GM19463 (cell line): Measurements from ENCODE around the gene PPEF2.

Experiments used
- ATAC-seq: cut with Tn5 transposase; IDR thresholded peaks from one replicate; pipeline ENCODE4 v1.9.1; 2021; ENCODE audit warnings: mild to moderate bottlenecking, moderate library complexity; ENCODE audit not compliant: unreplicated experiment

Gene PPEF2

GRCh38 chr4:75834772-75835154, 67.5 kb downstream of the PPEF2 start:
- ATAC-seq: no peak

- ATAC-seq: no peak
Measured at GRCh38 chr4:75834095-75834771, 68.0 kb downstream of the PPEF2 start.

- no peak for ATAC-seq
Measured at GRCh38 chr4:75831856-75832405, 70.3 kb downstream of the PPEF2 start.

- ATAC-seq: no peak
Measured at GRCh38 chr4:75830906-75831305, 71.3 kb downstream of the PPEF2 start.

- ATAC-seq: no peak
Measured at GRCh38 chr4:75823812-75824211, 78.4 kb downstream of the PPEF2 start.

DNA sequence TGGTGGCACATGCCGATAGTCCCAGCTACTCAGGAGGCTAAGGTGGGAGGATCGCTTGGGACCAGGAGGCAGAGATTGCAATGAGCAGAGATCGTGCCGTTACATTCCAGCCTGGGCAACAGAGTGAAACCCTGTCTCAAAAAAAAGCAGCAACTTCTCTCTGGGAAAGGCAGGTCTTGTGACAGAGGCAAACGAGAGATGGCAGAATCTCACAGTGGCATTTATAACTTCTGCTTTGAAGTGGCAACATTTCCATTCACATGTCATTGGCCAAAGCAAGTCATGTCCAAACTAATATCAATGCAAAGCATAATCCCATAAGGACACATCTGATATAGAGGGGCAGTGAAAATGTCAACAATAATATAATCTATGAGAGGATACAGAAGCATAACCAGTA, 79.8 kb downstream of the PPEF2 start:
- ATAC-seq: no peak

DNA sequence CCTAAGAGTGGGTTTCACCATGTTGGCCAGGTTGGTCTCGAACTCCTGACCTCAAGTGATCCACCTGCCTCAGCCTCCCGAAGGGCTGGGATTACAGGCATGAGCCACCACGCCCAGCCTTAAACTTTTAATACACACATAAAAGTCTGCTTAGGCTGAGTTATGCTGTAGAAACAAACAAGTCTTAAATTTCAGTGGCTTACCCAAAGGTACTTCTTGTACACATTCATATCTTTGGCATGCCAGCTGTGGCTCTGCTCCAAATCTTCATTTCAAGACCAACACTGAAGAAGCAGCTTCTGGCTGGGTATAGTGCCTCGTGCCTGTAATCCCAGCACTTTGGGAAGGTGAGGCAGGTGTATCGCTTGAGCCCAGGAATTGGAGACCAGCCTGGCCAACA, 80.3 kb downstream of the PPEF2 start:
- no peak for ATAC-seq

GRCh38 chr4:75821216-75821615, 81.0 kb downstream of the PPEF2 start:
- ATAC-seq: no peak

DNA sequence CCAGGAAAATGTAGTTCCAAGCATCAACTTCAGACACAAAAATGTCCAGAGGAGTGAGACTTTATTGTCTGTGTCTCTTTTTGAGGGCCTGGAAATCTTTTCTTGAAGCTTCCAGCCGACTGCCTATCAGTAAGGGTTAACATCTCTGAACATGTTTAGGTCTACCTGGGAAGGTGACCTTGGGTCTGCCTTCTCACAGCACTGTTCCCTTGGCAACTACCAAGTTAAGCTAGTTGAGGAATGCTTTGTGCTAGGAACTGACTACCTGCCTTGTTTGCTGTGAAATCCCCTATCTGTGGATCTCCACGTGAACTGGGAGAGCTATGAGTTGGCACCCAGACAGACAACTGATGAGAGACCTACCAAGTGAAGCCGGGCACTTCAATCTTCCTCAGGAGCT, 81.6 kb downstream of the PPEF2 start:
- ATAC-seq: no peak

DNA sequence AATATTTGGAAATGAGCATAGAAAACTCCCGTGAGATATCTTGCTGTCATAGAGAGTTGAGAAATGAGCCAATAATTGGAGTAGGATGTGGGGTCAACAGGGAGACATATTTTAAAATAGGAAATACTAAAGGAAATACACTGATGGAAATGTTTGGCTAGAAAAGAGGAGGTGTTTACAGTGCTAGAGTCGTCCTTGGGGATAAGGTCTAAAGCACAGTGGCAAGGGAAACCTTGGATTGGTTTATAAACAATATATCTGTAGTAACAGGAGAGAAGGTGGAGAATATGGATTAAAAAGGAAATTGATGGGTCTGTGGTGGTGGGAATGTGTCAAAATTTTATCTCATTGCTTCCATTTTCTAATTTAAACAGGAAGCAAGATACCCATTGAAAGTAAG, 82.1 kb downstream of the PPEF2 start:
- ATAC-seq: no peak

DNA sequence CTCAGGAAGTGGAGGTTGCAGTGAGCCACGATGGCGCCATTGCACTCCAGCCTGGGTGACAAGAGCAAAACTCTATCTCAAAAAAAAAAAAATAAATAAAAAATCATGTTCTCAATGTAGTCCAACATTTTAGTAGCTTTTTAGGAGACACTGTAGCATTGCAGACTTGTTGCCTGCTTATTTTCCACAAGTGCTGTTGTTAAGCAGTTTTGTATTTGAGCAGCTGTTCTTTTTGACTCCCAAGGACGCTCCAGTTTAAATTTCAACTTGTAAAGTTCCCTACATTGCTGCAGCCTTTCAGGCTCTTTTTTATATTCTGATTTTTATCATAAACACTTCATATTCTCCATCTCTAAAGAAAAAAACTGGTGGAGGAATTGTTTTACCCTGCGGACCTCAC, 83.1 kb downstream of the PPEF2 start:
- ATAC-seq: no peak

- ATAC-seq: no peak
Measured at GRCh38 chr4:75817901-75818300, 84.4 kb downstream of the PPEF2 start.
